GM13977 (cell line): ENCODE data around the gene SLC38A6.

ENCODE experiments used
- DNase-seq: peaks from one replicate; pipeline ENCODE4 v3.0.0; 2012; ENCODE audit warnings: low spot score
- in situ Hi-C: fragments of 300-500 bp; cut with MboI; formaldehyde crosslinking; loops from one replicate; pipeline ENCODE4 v1.12.0; 2022; ENCODE audit warnings: low sequenced_read_pairs, low pct_unique_long_range_greater_than_20kb, mixed read lengths, inconsistent platforms; ENCODE audit not compliant: unreplicated experiment
- TF ChIP-seq, protein P1 (sequence below): IDR thresholded peaks from 2 replicates; pipeline ENCODE4 v1.5.1; 2012; ENCODE audit warnings: mild to moderate bottlenecking, control low read depth; ENCODE audit not compliant: insufficient read depth; ENCODE audit errors: extremely low read depth, missing control alignments

The SLC38A6 gene

GRCh38 chr14:61037215-61037614 lies 56.2 kb downstream of the SLC38A6 start:
- TF ChIP-seq, protein P1, sequence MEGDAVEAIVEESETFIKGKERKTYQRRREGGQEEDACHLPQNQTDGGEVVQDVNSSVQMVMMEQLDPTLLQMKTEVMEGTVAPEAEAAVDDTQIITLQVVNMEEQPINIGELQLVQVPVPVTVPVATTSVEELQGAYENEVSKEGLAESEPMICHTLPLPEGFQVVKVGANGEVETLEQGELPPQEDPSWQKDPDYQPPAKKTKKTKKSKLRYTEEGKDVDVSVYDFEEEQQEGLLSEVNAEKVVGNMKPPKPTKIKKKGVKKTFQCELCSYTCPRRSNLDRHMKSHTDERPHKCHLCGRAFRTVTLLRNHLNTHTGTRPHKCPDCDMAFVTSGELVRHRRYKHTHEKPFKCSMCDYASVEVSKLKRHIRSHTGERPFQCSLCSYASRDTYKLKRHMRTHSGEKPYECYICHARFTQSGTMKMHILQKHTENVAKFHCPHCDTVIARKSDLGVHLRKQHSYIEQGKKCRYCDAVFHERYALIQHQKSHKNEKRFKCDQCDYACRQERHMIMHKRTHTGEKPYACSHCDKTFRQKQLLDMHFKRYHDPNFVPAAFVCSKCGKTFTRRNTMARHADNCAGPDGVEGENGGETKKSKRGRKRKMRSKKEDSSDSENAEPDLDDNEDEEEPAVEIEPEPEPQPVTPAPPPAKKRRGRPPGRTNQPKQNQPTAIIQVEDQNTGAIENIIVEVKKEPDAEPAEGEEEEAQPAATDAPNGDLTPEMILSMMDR: no peak
- in situ Hi-C loops: no loop called here
- DNase-seq: no peak

DNA sequence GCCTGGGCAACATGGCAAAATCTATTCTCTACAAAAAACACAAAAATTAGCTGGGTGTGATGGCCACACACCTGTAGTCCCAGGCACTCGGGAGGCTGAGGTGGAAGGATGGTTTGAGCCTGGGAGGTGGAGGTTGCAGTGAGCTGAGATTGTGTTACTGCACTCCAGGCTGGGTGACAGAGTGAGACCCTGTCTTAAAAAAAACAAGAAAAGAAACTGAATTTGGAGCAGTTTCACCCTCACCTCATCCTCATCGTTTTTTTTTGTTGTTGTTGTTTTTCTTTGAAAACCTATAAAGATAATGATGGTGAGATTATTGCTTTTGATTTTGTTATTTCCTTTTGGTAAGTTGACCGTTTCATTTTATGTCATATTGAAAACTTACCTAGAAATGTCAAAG lies 60.7 kb downstream of the SLC38A6 start:
- DNase-seq: no peak
- in situ Hi-C loops: no loop called here
- TF ChIP-seq, protein P1: no peak

GRCh38 chr14:61042220-61042619 lies 61.2 kb downstream of the SLC38A6 start:
- no peak for DNase-seq
- in situ Hi-C loops: no loop called here
- TF ChIP-seq, protein P1: no peak

DNA sequence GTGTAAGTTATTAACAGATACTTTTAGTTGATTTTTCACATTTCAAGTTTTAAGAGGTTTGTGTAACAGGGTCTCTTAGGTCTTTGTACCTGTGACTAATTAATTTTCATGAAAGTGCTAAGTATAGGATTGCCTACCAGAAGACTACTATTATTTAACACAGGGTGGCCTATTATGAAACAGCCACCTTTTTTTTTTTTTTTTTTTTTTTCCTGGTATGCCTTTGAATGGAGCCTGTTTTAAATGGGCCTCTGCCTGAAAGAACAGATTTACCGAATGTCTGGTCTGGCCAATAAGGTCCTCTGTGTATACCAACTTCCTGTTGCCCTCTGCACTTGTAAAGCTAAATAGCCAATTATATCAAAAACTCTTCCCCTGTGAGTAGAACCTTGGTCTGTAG lies 62.5 kb downstream of the SLC38A6 start:
- in situ Hi-C loops: no loop called here
- DNase-seq: no peak
- TF ChIP-seq, protein P1: no peak

DNA sequence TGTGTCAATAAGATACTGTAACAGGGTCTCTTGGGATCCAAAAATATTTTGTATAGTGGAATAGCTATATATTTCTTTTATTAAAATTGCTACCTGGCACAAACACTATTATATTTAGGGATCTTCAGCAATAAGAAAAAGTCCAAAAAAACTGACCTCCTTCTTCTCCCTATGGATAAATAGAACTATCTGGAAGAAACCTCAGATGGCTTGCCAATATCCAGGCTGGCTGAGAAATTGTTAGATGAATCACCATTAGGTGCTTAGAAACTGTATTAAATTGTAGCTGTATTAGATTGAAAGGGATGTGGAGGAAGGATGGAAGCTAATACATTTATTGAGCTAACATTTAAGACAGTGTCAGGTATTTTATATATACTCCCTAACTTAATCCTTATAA lies 66.0 kb downstream of the SLC38A6 start:
- no peak for DNase-seq
- in situ Hi-C loops: no loop called here
- TF ChIP-seq, protein P1: no peak

GRCh38 chr14:61048640-61049039 lies 67.6 kb downstream of the SLC38A6 start:
- TF ChIP-seq, protein P1: no peak
- DNase-seq: no peak
- in situ Hi-C loops: no loop called here

- in situ Hi-C loops: no loop called here
- TF ChIP-seq, protein P1: no peak
Observed at GRCh38 chr14:61050417-61050816, 69.4 kb downstream of the SLC38A6 start.

More at GRCh38 chr14:61050417-61050816, 69.4 kb downstream of the SLC38A6 start:
- DNase-seq: no peak
